K562 (cell line): ENCODE measurements around the gene LAGE3. TPM values are rescaled to one million over a fixed set of nuclear protein-coding genes. Genes with fewer than 3 reads are reported as not detected.
A peak's percentile ranks its signal among the peaks of the same experiment; 100 is the strongest.

Source experiments
- ARID4B ChIP-seq: sonication (generic); formaldehyde crosslinking; IDR thresholded peaks from 2 replicates; pipeline ENCODE4 v1.8.0; 2022; ENCODE audit warnings: mild to moderate bottlenecking, missing genetic modification reagents
- CEBPZ ChIP-seq: fragments of 150-350 bp; IDR thresholded peaks from 2 replicates; pipeline ENCODE4 v1.6.1; 2014; ENCODE audit warnings: low read depth, mild to moderate bottlenecking, low read length, borderline replicate concordance
- CHCHD3 ChIP-seq: fragments of 250-450 bp; sonication (Bioruptor Pico); IDR thresholded peaks from 2 replicates; pipeline ENCODE4 v2.1.2; 2022; ENCODE audit warnings: mild to moderate bottlenecking
- E2F5 ChIP-seq: sonication (generic); formaldehyde crosslinking; IDR thresholded peaks from 2 replicates; pipeline ENCODE4 v1.8.0; 2022; ENCODE audit warnings: mild to moderate bottlenecking, missing genetic modification reagents
- EWSR1 ChIP-seq: fragments of 450-650 bp; IDR thresholded peaks from 2 replicates; pipeline ENCODE4 v1.6.1; 2018; ENCODE audit warnings: borderline replicate concordance, mild to moderate bottlenecking, low read depth, moderate library complexity; ENCODE audit not compliant: partially characterized antibody
- FOXP1 ChIP-seq: sonication (generic); formaldehyde crosslinking; IDR thresholded peaks from 2 replicates; pipeline ENCODE4 v1.8.0; 2022; ENCODE audit warnings: mild to moderate bottlenecking, missing genetic modification reagents
- GTF2E2 ChIP-seq: fragments of 200-800 bp; sonication (Bioruptor generic); IDR thresholded peaks from 2 replicates; pipeline ENCODE4 v1.6.1; 2016; ENCODE audit warnings: missing genetic modification characterization, missing compliant biosample characterization
- HDAC1 ChIP-seq, 2 experiments: fragments of 450-650 bp; IDR thresholded peaks; 2 replicates each; pipeline ENCODE4 v1.6.1; 2016 to 2017; ENCODE audit warnings: inconsistent platforms in 1 of 2, mild to moderate bottlenecking in 1 of 2, moderate library complexity in 1 of 2
- MEIS2 ChIP-seq: fragments of 450-650 bp; IDR thresholded peaks from 2 replicates; pipeline ENCODE4 v1.6.1; 2014; ENCODE audit warnings: mild to moderate bottlenecking; ENCODE audit not compliant: partially characterized antibody
- RNF219 ChIP-seq: fragments of 250-450 bp; sonication (Bioruptor Pico); IDR thresholded peaks from 2 replicates; pipeline ENCODE4 v1.5.0; 2022; ENCODE audit warnings: mild to moderate bottlenecking
- SNRNP70 ChIP-seq: fragments of 200-400 bp; formaldehyde crosslinking; optimal IDR thresholded peaks from 2 replicates; pipeline ENCODE3; 2017; ENCODE audit warnings: low read depth, low read length
- TFAP4 ChIP-seq: sonication (generic); formaldehyde crosslinking; IDR thresholded peaks from 2 replicates; pipeline ENCODE4 v1.8.0; 2022; ENCODE audit warnings: missing genetic modification reagents, mild to moderate bottlenecking, moderate library complexity, borderline replicate concordance
- ZNF324 ChIP-seq: fragments of 250-450 bp; sonication (Bioruptor Pico); IDR thresholded peaks from 2 replicates; pipeline ENCODE4 v1.4.0; 2020; ENCODE audit warnings: mild to moderate bottlenecking
- ZNF431 ChIP-seq: sonication (generic); formaldehyde crosslinking; IDR thresholded peaks from 2 replicates; pipeline ENCODE4 v1.8.0; 2022; ENCODE audit warnings: mild to moderate bottlenecking, missing genetic modification reagents
- polyA plus RNA-seq, 8 experiments: library from polyadenylated mRNA; depleted of rRNA in 4 of 8; stranded (reverse) in 5 of 8; unstranded in 3 of 8; fragments of >200 nt; fragmentation: Nextera tagmentation in 2 of 8; fragmentation: Illumina TruSeq in 1 of 8; extraction: Ambion mirVana in 2 of 8; extraction: Trizol in 1 of 8; gene quantifications; 2 replicates each; pipeline versions ENCODE4 v1.2.1 to v1.2.3, GENCODE V29; 2011 to 2014; ENCODE audit warnings: inconsistent platforms in 1 of 8, missing spikeins in 1 of 8
- total RNA-seq, 7 experiments: library from RNA; depleted of rRNA in 6 of 7; stranded (reverse); fragments of >200 nt in 6 of 7; fragmentation: Illumina TruSeq in 2 of 7; extraction: Trizol in 2 of 7; gene quantifications; 2 replicates each; pipeline versions ENCODE4 v1.2.1 to v1.2.3, GENCODE V29; 2011 to 2021; ENCODE audit warnings: low replicate concordance in 1 of 7

LAGE3 gene
- total and polyA plus RNA-seq, 9 of the 15 experiments (the other 6 are each of a cell fraction or from before 2014, with no cell fraction given) = 28.2 to 125 (median 35.8) TPM

- no peak for TF ChIP-seq E2F5
- no peak for TF ChIP-seq SNRNP70
- no peak; the same call in 1 of the 2 replicates for TF ChIP-seq ARID4B
- no peak for TF ChIP-seq MEIS2
- no peak for TF ChIP-seq CHCHD3 (CRISPR knock-in tag)
- TF ChIP-seq RNF219 = no peak
- no peak for TF ChIP-seq HDAC1 (IDR thresholded peaks at IDR 0.05)
- no peak for TF ChIP-seq GTF2E2 (tag)
- peak; percentile 59 for TF ChIP-seq ZNF431 (CRISPR knock-in tag)
- TF ChIP-seq TFAP4 (CRISPR knock-in tag) = peak; percentile 93
- TF ChIP-seq EWSR1 = no peak
- no peak for TF ChIP-seq CEBPZ
- no peak for TF ChIP-seq ZNF324 (CRISPR knock-in tag)
- no peak for TF ChIP-seq FOXP1
These were observed 50.6 kb downstream of the LAGE3 start, which contains the start of gene ATP6AP1 (continued) for GRCh38 chrX:154428176-154429171.
